ENCODE measurements around the gene DPT. TPM values are rescaled to one million over a fixed set of nuclear protein-coding genes. Genes with fewer than 3 reads are reported as not detected.

DPT gene
- total and polyA plus RNA-seq, 3 donors from 2014 or later = 6.9 to 78.7 (median 8.2) TPM

- no peak for DNase-seq
Measured at GRCh38 chr1:168755800-168756418, 26.9 kb upstream of the DPT start.

DNA sequence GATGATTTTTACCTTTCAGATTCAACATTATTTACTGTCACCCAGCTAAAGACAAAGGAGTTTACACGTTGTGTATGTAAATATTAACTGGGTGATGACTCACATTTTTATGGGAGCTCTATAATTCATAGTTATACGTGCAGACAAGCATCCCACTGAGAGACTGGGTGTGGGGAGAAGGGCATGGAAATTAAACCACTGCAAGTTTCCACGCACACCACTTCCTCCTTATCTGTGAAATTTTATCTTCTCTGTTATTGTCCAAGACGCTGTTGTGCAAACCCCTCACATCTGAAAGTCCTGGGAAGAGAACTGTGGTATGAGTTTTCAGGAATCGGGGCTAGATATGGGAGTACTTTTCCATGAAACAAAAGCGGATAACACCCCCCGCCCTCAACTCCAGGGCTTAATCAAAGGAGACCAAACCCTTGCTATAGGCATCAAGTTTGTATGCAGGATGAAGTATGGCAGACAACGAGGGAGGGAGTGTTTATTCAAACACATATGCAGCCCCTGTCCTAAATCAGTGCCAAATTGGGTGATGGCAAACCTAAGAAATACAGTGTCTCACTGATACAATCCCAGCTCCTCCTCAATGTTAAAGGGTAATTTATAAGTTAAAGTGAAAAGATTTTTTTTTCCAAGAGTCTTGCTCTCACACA is 23.3 kb upstream of the DPT start:
- DNase-seq = no peak
- Histone ChIP-seq H3K27ac (no peak overlapping the region), H3K4me3 (no peak overlapping the region), H3K36me3 (ENCODE audit: low read depth, missing control alignments) (no peaks in the 10 kb centered on the region), H3K9me3 (no peaks in the 10 kb centered on the region), H3K4me1 (peaks cover 2% of the 10 kb centered on the region), H3K27me3 (no peaks in the 10 kb centered on the region)
- TF ChIP-seq CTCF (IDR thresholded peaks at IDR 0.05) (no peak), POLR2A (IDR thresholded peaks at IDR 0.05) (no peak)
- 63 to 66% methylated on average over 8 of the region's 8 CpGs for WGBS, 2 donors
- intact Hi-C loops (cut with DNase I; ENCODE audit: low total_unique reads) = no loop called here

More at GRCh38 chr1:168755800-168756418, 26.9 kb upstream of the DPT start:
- H3K27ac ChIP-seq = no peak overlapping the region
- H3K4me1 ChIP-seq = peaks cover 2% of the 10 kb centered on the region
- TF ChIP-seq CTCF (IDR thresholded peaks at IDR 0.05) (no peak), POLR2A (IDR thresholded peaks at IDR 0.05) (no peak)
- no peaks in the 10 kb centered on the region for H3K27me3 ChIP-seq
- H3K36me3 ChIP-seq (ENCODE audit: low read depth, missing control alignments) = no peaks in the 10 kb centered on the region
- H3K4me3 ChIP-seq = no peak overlapping the region
- intact Hi-C loops (cut with DNase I; ENCODE audit: low total_unique reads) = no loop called here
- WGBS, 2 donors = 37 to 61% methylated on average over 5 of the region's 5 CpGs
- no peaks in the 10 kb centered on the region for H3K9me3 ChIP-seq

DNA sequence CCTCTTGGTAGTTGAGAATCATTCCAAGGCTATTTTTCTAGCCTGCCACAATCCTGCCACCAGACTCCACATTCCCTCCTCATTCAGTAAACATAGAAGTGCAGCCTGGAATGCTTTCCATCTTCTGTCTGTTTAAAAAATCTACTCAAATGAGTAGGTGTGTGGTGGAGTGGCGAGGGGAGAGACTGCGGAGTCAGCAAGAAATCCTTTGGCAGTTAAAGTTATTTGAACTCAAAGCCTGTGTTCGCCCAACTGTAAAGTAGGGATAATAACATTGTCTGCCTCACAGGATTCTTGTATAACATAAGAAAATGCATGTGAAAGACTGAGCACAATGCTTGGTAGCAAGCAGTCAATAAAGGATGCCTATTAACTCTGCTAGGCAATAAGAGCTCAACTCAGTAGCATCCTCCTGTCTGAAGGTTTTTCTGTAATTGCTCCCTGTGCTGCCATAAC is 22.2 kb upstream of the DPT start:
- DNase-seq = no peak
- intact Hi-C loops (cut with DNase I; ENCODE audit: low total_unique reads) = no loop called here
- no peak overlapping the region for H3K4me3 ChIP-seq
- no peak for TF ChIP-seq CTCF (IDR thresholded peaks at IDR 0.05)
- no peaks in the 10 kb centered on the region for H3K36me3 ChIP-seq (ENCODE audit: low read depth, missing control alignments)
- H3K9me3 ChIP-seq = no peaks in the 10 kb centered on the region
- no peaks in the 10 kb centered on the region for H3K27me3 ChIP-seq
- WGBS, 2 donors = 68 to 80% methylated on average over 3 of the region's 3 CpGs
- H3K4me1 ChIP-seq = peaks cover 2% of the 10 kb centered on the region
- H3K27ac ChIP-seq = no peak overlapping the region

DNA sequence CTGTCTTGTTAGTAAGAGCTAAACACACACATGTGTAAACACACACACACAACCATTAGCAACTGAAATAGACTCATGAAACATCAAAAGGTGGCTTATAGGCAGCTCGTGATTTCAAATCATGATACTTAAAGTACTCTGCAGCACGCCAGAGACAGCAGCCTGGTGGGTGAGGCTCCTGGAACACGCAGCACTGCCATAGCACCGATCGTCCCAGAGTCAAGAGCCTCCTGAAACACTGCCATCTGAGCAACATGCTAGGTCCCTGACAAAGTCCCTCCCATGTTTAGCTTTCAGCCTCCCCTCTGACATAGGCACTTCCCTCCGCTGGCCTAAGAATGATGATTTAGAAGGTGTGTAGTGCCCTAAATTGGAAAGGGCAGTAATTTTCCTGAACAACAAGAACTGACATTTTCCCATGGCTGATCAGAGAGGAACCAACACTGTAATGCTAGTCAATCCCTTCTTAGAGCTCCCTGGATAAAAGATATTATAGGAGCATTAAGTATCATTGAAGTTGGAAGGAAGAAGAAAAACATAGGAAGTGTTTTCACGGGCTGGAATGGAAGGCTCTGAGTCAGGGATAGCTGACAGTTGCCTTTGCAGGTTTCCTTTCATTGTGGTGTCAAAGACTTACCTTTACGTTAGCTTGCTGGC is 14.1 kb upstream of the DPT start:
- Histone ChIP-seq H3K4me1 (no peaks in the 10 kb centered on the region), H3K4me3 (no peak overlapping the region), H3K36me3 (ENCODE audit: low read depth, missing control alignments) (no peaks in the 10 kb centered on the region), H3K27me3 (no peaks in the 10 kb centered on the region), H3K9me3 (no peaks in the 10 kb centered on the region), H3K27ac (no peak overlapping the region)
- DNase-seq = no peak
- WGBS, 2 donors = 69 to 79% methylated on average over 8 of the region's 8 CpGs
- intact Hi-C loops (cut with DNase I; ENCODE audit: low total_unique reads) = no loop called here
- TF ChIP-seq CTCF (IDR thresholded peaks at IDR 0.05) = no peak
- no peak for TF ChIP-seq POLR2A (IDR thresholded peaks at IDR 0.05)

All from testis (tissue), 3 donors.